ENCODE results near the gene UBE2QL1.

UBE2QL1 gene

DNA sequence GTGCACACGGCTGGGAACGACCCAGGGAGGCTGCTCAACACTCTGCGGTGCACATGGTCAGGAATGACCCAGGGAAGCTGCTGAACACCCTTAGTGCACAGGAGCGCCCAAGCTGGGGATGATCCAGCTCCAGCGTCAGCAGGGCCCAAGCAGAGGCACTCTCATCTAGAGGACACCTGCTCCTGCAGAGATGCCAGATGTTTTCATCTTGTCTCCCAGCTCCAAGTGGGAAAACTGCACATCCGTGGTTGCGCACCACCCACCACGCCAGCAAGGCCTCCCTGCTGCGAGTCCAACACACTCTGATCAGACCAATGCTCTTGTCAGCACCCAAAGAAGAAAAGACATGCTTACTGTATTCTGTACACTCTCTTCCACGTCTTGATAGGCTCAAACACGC lies 34.1 kb downstream of the UBE2QL1 start:
- TF ChIP-seq, protein P1, sequence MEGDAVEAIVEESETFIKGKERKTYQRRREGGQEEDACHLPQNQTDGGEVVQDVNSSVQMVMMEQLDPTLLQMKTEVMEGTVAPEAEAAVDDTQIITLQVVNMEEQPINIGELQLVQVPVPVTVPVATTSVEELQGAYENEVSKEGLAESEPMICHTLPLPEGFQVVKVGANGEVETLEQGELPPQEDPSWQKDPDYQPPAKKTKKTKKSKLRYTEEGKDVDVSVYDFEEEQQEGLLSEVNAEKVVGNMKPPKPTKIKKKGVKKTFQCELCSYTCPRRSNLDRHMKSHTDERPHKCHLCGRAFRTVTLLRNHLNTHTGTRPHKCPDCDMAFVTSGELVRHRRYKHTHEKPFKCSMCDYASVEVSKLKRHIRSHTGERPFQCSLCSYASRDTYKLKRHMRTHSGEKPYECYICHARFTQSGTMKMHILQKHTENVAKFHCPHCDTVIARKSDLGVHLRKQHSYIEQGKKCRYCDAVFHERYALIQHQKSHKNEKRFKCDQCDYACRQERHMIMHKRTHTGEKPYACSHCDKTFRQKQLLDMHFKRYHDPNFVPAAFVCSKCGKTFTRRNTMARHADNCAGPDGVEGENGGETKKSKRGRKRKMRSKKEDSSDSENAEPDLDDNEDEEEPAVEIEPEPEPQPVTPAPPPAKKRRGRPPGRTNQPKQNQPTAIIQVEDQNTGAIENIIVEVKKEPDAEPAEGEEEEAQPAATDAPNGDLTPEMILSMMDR (conservative IDR thresholded peaks at IDR 0.05; ENCODE audit: control insufficient read depth, insufficient read depth, low read depth, low read length), result no peak
- H3K4me3 ChIP-seq (ENCODE audit: control insufficient read depth, low read depth, low read length), result no peak overlapping the region
- DNase-seq (ENCODE audit: low read depth), result no peak

DNA sequence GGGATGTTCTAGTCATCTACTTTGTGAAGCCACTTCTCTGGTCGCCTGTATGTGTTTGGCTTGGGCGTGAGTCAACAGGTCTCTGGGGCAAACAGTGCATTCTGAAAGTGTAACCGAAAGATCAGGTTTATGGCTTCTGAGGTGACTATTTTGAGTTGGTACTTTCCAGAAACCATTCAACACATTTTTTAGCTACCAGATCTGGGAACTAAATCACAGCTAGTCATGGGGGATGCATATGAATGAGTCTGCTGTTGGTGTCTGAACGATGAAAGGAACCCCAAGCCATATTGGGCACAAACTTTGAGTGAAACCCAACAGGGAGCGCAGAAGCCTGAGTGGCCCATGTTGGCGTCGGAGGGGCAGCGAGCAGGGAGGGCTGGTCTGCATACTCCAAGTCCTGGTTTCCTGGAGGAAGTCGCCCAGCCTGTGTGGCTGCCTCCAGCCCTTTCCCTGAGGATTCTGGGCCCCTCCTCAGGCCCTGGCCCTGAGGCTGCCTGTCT lies 35.3 kb downstream of the UBE2QL1 start:
- DNase-seq (ENCODE audit: low read depth), result no peak
- H3K4me3 ChIP-seq (ENCODE audit: control insufficient read depth, low read depth, low read length), result no peak overlapping the region
- TF ChIP-seq, protein P1 (conservative IDR thresholded peaks at IDR 0.05; ENCODE audit: control insufficient read depth, insufficient read depth, low read depth, low read length), result no peak

DNA sequence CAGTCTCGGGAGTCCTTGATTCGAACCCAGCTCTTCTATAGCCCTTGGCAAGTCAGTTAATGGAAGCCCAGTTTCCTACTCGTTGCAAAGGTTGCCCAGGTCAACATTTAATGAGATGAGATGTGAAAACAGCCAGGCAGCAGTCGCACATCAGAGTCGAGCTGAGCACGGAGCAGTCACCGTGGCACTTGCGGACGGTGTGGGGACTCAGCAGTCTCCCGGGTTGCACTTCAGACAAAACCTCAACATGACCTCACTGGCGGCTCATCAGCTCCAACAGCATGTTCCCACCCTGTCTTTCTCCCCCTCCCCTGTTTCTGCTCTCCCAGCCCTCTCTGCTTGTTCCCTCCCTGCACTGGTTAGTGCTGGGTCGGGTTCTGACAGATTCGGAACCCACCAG lies 35.8 kb downstream of the UBE2QL1 start:
- TF ChIP-seq, protein P1 (conservative IDR thresholded peaks at IDR 0.05; ENCODE audit: control insufficient read depth, insufficient read depth, low read depth, low read length), result no peak
- no peak overlapping the region for H3K4me3 ChIP-seq (ENCODE audit: control insufficient read depth, low read depth, low read length)
- DNase-seq (ENCODE audit: low read depth), result no peak

DNA sequence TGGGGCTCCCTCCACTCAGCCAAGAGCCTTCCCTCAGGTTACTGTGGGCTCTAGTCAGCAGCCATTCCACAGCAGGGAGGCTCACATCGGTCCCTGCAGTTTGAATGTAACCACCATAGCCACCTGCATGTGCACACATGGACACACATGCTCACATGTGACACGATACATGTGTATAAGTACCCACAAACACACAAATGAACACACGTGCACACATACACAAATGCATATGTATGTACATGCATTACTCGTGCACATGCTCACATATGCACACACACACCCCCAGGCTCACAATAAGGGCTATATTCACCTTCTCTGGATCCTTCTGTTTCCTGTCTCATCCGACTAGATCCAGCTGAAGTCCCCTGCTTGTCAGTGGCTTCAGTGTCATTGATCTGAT lies 36.2 kb downstream of the UBE2QL1 start:
- TF ChIP-seq, protein P1 (conservative IDR thresholded peaks at IDR 0.05; ENCODE audit: control insufficient read depth, insufficient read depth, low read depth, low read length), result no peak
- H3K4me3 ChIP-seq (ENCODE audit: control insufficient read depth, low read depth, low read length), result no peak overlapping the region
- DNase-seq (ENCODE audit: low read depth), result no peak

DNA sequence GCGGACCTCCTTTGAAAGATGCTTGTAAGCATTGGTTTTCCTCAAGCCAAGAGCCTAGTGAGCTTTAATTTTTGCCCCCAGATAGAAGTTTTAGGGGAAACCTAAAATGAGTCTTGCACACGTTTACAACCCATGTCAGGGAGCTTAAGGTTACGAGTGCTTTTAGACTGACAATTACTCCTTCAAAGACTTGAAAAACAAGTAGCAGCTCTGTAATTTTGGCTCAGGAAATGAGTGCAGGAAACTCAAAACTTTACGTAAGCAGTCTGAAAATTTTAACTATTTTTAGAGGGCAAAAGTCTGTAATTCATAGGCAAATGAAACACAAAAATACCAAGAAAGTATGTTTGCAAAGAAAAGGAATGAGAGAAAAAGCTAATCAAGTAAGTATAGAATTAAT lies 36.8 kb downstream of the UBE2QL1 start:
- H3K4me3 ChIP-seq (ENCODE audit: control insufficient read depth, low read depth, low read length), result no peak overlapping the region
- no peak for DNase-seq (ENCODE audit: low read depth)
- TF ChIP-seq, protein P1 (conservative IDR thresholded peaks at IDR 0.05; ENCODE audit: control insufficient read depth, insufficient read depth, low read depth, low read length), result no peak

DNA sequence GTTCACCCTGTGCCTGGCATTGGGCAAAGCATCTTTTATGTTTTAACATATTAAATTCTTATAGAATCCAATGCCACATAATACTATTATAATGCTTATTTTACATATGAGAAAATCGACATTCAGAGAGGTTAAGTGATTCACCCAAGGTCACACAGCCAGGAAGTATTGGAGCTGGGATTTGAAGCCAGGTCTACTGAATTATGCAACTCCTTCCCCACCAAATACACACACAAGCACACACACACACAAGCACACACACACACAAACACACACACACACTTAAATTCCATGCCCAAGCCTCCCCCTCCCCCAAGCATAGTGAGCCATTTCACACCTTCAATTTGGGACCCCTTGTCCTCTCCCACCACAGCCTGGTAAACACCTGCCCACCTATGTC lies 37.4 kb downstream of the UBE2QL1 start:
- no peak for DNase-seq (ENCODE audit: low read depth)
- H3K4me3 ChIP-seq (ENCODE audit: control insufficient read depth, low read depth, low read length), result no peak overlapping the region
- TF ChIP-seq, protein P1 (conservative IDR thresholded peaks at IDR 0.05; ENCODE audit: control insufficient read depth, insufficient read depth, low read depth, low read length), result no peak

DNA sequence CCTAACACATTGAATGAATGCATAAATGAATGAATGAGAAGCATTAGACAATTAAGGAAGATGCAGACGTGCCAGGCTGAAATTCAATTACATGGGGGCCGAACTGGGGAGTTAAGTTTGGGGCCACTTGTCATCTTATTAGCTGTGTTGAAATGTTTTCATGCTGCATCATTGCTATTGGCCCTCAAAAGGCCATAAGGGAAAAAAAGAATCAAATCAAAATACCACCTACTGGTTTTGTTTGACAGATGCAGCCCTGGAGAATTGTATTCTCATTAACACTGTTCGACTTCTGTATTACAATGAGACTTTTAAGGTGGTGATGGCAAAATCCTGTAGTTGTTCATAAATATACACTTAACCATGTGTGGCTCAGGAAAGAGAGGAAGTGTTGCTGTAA lies 38.4 kb downstream of the UBE2QL1 start:
- no peak overlapping the region for H3K4me3 ChIP-seq (ENCODE audit: control insufficient read depth, low read depth, low read length)
- DNase-seq (ENCODE audit: low read depth), result no peak
- TF ChIP-seq, protein P1 (conservative IDR thresholded peaks at IDR 0.05; ENCODE audit: control insufficient read depth, insufficient read depth, low read depth, low read length), result no peak

Data from fibroblast of mammary gland (primary cell).